SK-N-MC (cell line): ENCODE data around the gene PTPRQ.

ENCODE experiments used
- DNase-seq: peaks from one replicate; pipeline ENCODE4 v3.0.0-alpha.2; 2011; ENCODE audit warnings: low read depth, low spot score
- H3K27ac ChIP-seq: fragments of 200-600 bp; sonication (generic); 2 replicates; pipeline ENCODE4 v1.5.1; 2016; ENCODE audit warnings: mixed run types
- H3K36me3 ChIP-seq: fragments of 200-600 bp; sonication (generic); 2 replicates; pipeline ENCODE4 v1.6.1; 2017; ENCODE audit warnings: antibody characterized with exemption, low read length, mixed read lengths; ENCODE audit not compliant: insufficient read depth
- H3K4me3 ChIP-seq: fragments of 200-600 bp; sonication (generic); 2 replicates; pipeline ENCODE4 v1.5.1; 2016
- H3K9ac ChIP-seq: fragments of 200-600 bp; sonication (generic); 2 replicates; pipeline ENCODE4 v1.8.0; 2017; ENCODE audit warnings: mixed run types, mixed read lengths; ENCODE audit not compliant: insufficient read length
- H3K9me3 ChIP-seq: fragments of 200-600 bp; sonication (generic); 2 replicates; pipeline ENCODE4 v1.6.1; 2017; ENCODE audit warnings: low read depth, mild to moderate bottlenecking, antibody characterized with exemption, low read length, moderate library complexity, mixed read lengths
- EZH2 ChIP-seq: fragments of 200-600 bp; sonication (generic); IDR thresholded peaks from one replicate; pipeline ENCODE4 v1.6.1; 2017; ENCODE audit warnings: antibody characterized with exemption
- FOXP2 ChIP-seq: optimal IDR thresholded peaks from 2 replicates; pipeline ENCODE3; 2011; ENCODE audit warnings: mild to moderate bottlenecking, moderate library complexity; ENCODE audit not compliant: insufficient read depth; ENCODE audit errors: extremely low read length, control extremely low read depth
- POLR2AphosphoS5 ChIP-seq: IDR thresholded peaks from 2 replicates; pipeline ENCODE4 v1.6.1; 2012; ENCODE audit warnings: mild to moderate bottlenecking, low read depth, low read length, borderline replicate concordance

The PTPRQ gene

DNA sequence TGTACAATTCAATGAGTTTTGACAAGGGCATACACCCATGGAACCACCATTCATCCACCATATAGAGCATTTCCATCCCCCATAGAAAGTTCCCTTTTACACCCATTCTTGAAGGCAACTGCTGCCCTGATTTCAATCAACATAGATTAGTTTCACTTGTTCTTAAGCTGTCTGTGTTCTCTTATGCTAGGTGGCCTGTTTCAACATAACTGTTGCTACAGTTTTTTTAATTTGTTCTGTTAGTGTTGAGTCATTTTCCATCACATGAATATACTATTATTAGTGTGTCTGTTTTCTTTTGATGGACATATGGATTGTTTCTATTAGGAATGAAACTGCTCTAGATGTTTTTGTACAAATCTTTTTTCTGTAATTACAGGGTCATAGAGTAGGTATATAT, 123.4 kb downstream of the PTPRQ start:
- Histone ChIP-seq H3K36me3 (no peaks in the 10 kb centered on the region), H3K9me3 (no peaks in the 10 kb centered on the region), H3K9ac (no peak overlapping the region), H3K27ac (peak overlapping the region; percentile 61), H3K4me3 (no peak overlapping the region)
- no peak for DNase-seq
- no peak for TF ChIP-seq POLR2AphosphoS5
- no peak for TF ChIP-seq EZH2
- TF ChIP-seq FOXP2 = no peak

DNA sequence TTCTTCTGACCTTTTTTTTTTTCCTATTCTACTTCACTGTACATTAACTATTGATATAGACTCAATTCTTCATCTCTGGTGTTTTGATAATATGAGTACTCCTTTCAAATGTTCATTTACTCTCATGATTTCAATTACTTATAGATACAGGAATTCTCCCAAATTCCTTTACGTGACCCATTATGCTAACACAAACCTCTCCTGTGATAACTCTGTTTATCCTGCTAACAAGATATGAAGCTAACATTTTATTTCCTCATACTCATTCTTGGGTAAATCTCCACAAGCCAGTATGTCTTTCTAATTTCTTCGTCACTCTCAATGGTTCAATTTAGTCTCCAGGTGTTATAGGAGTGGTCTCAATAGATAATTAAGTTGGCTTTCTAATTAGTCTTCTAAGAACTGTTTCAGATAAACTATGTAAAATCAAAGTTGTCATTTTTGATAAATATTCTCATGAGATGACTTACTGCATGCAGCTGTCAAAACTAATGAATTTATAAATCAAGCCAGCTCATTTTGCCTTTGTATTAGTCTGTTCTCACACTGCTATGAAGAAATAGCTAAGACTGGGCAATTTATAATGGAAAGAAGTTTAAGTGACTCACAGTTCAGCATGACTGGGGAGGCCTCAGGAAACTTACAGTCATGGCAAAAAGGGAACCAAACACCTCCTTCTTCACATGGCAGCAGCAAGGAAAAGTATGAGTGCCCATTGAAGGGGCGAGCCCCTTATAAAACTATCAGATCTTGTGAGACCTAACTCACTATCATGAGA, 132.8 kb downstream of the PTPRQ start:
- Histone ChIP-seq H3K9ac (no peak overlapping the region), H3K4me3 (no peak overlapping the region), H3K36me3 (no peaks in the 10 kb centered on the region), H3K27ac (no peak overlapping the region), H3K9me3 (no peaks in the 10 kb centered on the region)
- no peak for DNase-seq
- TF ChIP-seq FOXP2 (no peak), POLR2AphosphoS5 (no peak), EZH2 (no peak)

- peak; percentile 82 for DNase-seq
- no peaks in the 10 kb centered on the region for H3K36me3 ChIP-seq
- H3K4me3 ChIP-seq = peak overlapping the region; percentile 47
- H3K9me3 ChIP-seq = no peaks in the 10 kb centered on the region
- H3K27ac ChIP-seq = peak overlapping the region; percentile 96
- H3K9ac ChIP-seq = peak overlapping the region; percentile 42
- TF ChIP-seq EZH2 = no peak
- TF ChIP-seq FOXP2 = peak; percentile 36
Observed at GRCh38 chr12:80580254-80580653, 136.2 kb downstream of the PTPRQ start.

DNA sequence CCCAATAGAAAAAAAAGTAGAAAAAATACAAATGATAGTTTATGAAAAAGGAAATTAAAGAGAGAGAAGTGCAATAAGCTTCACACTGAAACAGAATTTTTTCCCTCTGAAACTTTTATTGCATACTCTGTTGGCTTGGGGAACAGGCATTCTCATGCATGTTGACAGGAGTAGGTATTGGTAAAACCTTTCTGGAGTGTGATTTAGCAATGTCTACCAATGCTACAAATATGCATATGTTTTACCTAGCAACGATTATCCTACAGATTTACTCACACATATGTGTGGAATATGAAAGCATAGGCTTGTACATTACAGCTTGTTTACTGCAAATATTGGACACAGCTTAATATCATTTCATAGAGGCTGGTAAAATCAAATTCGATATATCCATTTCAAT, 137.7 kb downstream of the PTPRQ start:
- H3K9ac ChIP-seq = no peak overlapping the region
- H3K9me3 ChIP-seq = no peaks in the 10 kb centered on the region
- no peak overlapping the region for H3K4me3 ChIP-seq
- no peak for DNase-seq
- no peaks in the 10 kb centered on the region for H3K36me3 ChIP-seq
- H3K27ac ChIP-seq = peak overlapping the region; percentile 96; the same call in 1 of the 2 replicates
- TF ChIP-seq FOXP2 (no peak), POLR2AphosphoS5 (no peak), EZH2 (no peak)

DNA sequence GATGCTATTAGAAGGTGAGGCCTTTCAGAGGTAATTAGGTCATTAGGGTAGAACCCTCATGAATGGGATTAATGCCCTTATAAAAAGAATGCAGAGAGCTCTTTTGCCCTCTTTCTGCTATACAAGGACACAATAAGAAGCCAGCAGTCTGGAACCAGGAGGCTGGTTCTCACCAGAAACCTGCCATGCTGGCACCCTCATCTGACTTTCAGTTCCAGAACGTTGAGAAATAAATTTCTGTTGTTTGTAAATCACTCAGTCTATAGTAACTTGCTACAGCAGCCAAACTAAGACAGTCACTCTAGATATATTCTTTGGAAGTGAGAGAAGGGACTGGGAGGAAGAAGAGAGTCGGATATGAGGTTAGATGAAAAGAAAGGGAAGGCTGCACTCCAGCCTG, 138.4 kb downstream of the PTPRQ start:
- Histone ChIP-seq H3K27ac (0 out of 2 replicates have a peak overlapping the region, but pooled peaks have one; percentile 16), H3K4me3 (no peak overlapping the region), H3K9ac (no peak overlapping the region), H3K9me3 (no peaks in the 10 kb centered on the region), H3K36me3 (no peaks in the 10 kb centered on the region)
- no peak for DNase-seq
- TF ChIP-seq EZH2 (no peak), FOXP2 (no peak), POLR2AphosphoS5 (no peak)

DNA sequence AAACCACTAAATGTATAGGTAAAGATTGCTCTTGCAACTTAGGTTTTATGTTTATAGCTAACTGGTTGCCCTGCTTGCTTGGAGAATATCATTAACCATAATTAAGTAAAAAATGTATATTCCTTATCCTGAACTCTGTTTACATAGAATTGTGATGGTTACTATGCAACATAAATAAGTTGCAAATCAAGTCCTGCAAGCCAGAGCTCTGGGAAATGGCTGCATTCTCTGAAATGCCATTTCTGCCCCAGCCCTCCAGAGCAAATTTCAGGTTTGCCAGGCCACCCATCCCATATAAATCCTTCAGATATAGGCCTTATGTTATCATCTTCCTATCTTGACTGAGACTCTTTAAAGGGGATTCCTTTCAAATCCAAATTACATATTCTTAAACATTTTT, 145.0 kb downstream of the PTPRQ start:
- Histone ChIP-seq H3K36me3 (no peaks in the 10 kb centered on the region), H3K27ac (no peak overlapping the region), H3K9me3 (no peaks in the 10 kb centered on the region), H3K9ac (no peak overlapping the region), H3K4me3 (no peak overlapping the region)
- TF ChIP-seq EZH2 (no peak), FOXP2 (no peak), POLR2AphosphoS5 (no peak)
- DNase-seq = no peak

- Histone ChIP-seq H3K4me3 (no peak overlapping the region), H3K9ac (no peak overlapping the region), H3K9me3 (no peaks in the 10 kb centered on the region), H3K36me3 (no peaks in the 10 kb centered on the region), H3K27ac (no peak overlapping the region)
- no peak for DNase-seq
- TF ChIP-seq POLR2AphosphoS5 (no peak), EZH2 (no peak), FOXP2 (no peak)
Observed at GRCh38 chr12:80590085-80590484, 146.1 kb downstream of the PTPRQ start.

DNA sequence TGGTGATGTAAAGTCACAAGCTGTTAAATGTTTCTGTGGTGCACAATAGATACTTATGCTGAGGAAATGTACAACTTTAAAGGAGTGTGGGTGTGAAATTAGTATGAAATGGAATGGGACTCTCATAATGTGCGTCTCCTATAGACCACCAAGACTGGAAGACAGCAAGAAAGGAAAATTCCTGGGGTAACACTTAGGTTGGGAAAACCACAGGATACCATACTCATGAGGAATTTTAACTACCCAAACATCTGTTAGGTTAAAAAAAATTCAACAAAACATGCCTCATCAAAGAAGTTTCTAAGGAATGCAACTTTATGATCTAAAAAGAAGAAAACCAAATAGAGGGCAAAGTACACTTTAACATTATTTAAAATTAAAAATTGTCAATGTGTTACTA, 149.7 kb downstream of the PTPRQ start:
- Histone ChIP-seq H3K9ac (no peak overlapping the region), H3K9me3 (no peaks in the 10 kb centered on the region; the same call in 1 of the 2 replicates), H3K27ac (peak overlapping the region; percentile 84), H3K36me3 (no peaks in the 10 kb centered on the region), H3K4me3 (peak overlapping the region; percentile 31)
- no peak for DNase-seq
- TF ChIP-seq FOXP2 (no peak), POLR2AphosphoS5 (no peak; the same call in 1 of the 2 replicates), EZH2 (no peak)
